ENCODE data around the gene ITGA2B.

Gene ITGA2B

GRCh38 chr17:44381810-44382305, 7.6 kb downstream of the ITGA2B start:
- Histone ChIP-seq H3K4me1 (ENCODE audit: low read length) (peaks cover 4% of the 10 kb centered on the region; the same call in 1 of the 2 replicates), H3K9me3 (ENCODE audit: insufficient read depth, low read length) (no peaks in the 10 kb centered on the region), H3K4me3 (ENCODE audit: low read length) (no peak overlapping the region), H3K27ac (ENCODE audit: low read length) (no peak overlapping the region), H3K4me2 (ENCODE audit: low read length) (no peak overlapping the region), H3K79me2 (ENCODE audit: low read length) (no peaks in the 10 kb centered on the region), H4K20me1 (ENCODE audit: insufficient read depth, low read length) (no peaks in the 10 kb centered on the region), H3K36me3 (replicated peaks; ENCODE audit: low read depth, low read length) (no peaks in the 10 kb centered on the region), H3K27me3 (ENCODE audit: low read depth, low read length) (peaks cover 2% of the 10 kb centered on the region; the same call in 1 of the 2 replicates), H2AFZ (ENCODE audit: low read depth, low read length) (no peak overlapping the region), H3K9ac (ENCODE audit: low read length) (no peak overlapping the region)
- TF ChIP-seq EZH2phosphoT487 (IDR thresholded peaks at IDR 0.05; ENCODE audit: low read depth) = no peak
- no peak for TF ChIP-seq CTCF (IDR thresholded peaks at IDR 0.05; ENCODE audit: low read depth, low read length)

- Histone ChIP-seq H3K4me2 (ENCODE audit: low read length) (no peak overlapping the region), H4K20me1 (ENCODE audit: insufficient read depth, low read length) (no peaks in the 10 kb centered on the region), H3K36me3 (replicated peaks; ENCODE audit: low read depth, low read length) (no peaks in the 10 kb centered on the region), H3K27ac (ENCODE audit: low read length) (no peak overlapping the region), H3K27me3 (ENCODE audit: low read depth, low read length) (peaks cover 2% of the 10 kb centered on the region; the same call in 1 of the 2 replicates), H3K4me3 (ENCODE audit: low read length) (no peak overlapping the region), H3K9ac (ENCODE audit: low read length) (no peak overlapping the region), H3K79me2 (ENCODE audit: low read length) (no peaks in the 10 kb centered on the region), H3K9me3 (ENCODE audit: insufficient read depth, low read length) (no peaks in the 10 kb centered on the region), H2AFZ (ENCODE audit: low read depth, low read length) (no peak overlapping the region), H3K4me1 (ENCODE audit: low read length) (peaks cover 2% of the 10 kb centered on the region; the same call in 1 of the 2 replicates)
- TF ChIP-seq EZH2phosphoT487 (IDR thresholded peaks at IDR 0.05; ENCODE audit: low read depth) (no peak), CTCF (IDR thresholded peaks at IDR 0.05; ENCODE audit: low read depth, low read length) (no peak)
Measured at GRCh38 chr17:44380767-44381166, 8.7 kb downstream of the ITGA2B start.

GRCh38 chr17:44379887-44380286, 9.6 kb downstream of the ITGA2B start:
- Histone ChIP-seq H3K79me2 (ENCODE audit: low read length) (no peaks in the 10 kb centered on the region), H2AFZ (ENCODE audit: low read depth, low read length) (no peak overlapping the region), H3K9ac (ENCODE audit: low read length) (no peak overlapping the region), H3K4me2 (ENCODE audit: low read length) (no peak overlapping the region), H3K4me1 (ENCODE audit: low read length) (no peaks in the 10 kb centered on the region), H3K9me3 (ENCODE audit: insufficient read depth, low read length) (no peaks in the 10 kb centered on the region), H3K36me3 (replicated peaks; ENCODE audit: low read depth, low read length) (no peaks in the 10 kb centered on the region), H3K4me3 (ENCODE audit: low read length) (no peak overlapping the region), H4K20me1 (ENCODE audit: insufficient read depth, low read length) (no peaks in the 10 kb centered on the region), H3K27me3 (ENCODE audit: low read depth, low read length) (no peaks in the 10 kb centered on the region), H3K27ac (ENCODE audit: low read length) (no peak overlapping the region)
- TF ChIP-seq CTCF (IDR thresholded peaks at IDR 0.05; ENCODE audit: low read depth, low read length) = no peak
- TF ChIP-seq EZH2phosphoT487 (IDR thresholded peaks at IDR 0.05; ENCODE audit: low read depth) = no peak

DNA sequence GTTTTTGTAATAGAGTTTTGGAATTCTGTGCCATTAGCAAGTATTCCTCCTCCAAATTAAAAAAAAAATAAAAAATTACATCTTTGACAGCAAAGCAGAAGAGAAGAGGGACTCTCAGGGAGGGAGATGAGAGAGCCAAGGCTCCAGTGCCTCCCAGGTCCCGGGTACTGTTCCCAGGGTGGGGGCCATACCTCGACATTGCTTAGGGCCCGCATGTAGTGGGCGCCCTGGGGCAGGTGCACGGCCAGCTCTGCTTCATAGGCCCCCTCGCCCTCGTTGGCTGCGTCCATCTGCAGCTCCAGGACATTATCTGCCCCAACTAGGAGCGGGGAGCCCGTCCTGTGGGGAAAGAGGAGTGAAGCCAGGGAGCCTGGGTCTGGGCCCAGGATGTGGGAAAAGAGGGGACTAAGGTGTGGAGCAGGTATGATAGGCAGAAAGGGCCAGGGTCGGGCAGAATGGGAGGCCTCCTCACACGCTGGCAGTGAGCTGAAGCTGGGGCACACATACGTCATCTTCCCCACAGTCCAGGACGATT, 11.2 kb downstream of the ITGA2B start:
- Histone ChIP-seq H3K79me2 (ENCODE audit: low read length) (no peaks in the 10 kb centered on the region), H3K9me3 (ENCODE audit: insufficient read depth, low read length) (no peaks in the 10 kb centered on the region), H3K27me3 (ENCODE audit: low read depth, low read length) (no peaks in the 10 kb centered on the region), H2AFZ (ENCODE audit: low read depth, low read length) (no peak overlapping the region), H3K27ac (ENCODE audit: low read length) (no peak overlapping the region), H3K4me3 (ENCODE audit: low read length) (no peak overlapping the region), H3K36me3 (replicated peaks; ENCODE audit: low read depth, low read length) (no peaks in the 10 kb centered on the region), H3K4me2 (ENCODE audit: low read length) (no peak overlapping the region), H4K20me1 (ENCODE audit: insufficient read depth, low read length) (no peaks in the 10 kb centered on the region), H3K9ac (ENCODE audit: low read length) (no peak overlapping the region), H3K4me1 (ENCODE audit: low read length) (no peaks in the 10 kb centered on the region)
- TF ChIP-seq CTCF (IDR thresholded peaks at IDR 0.05; ENCODE audit: low read depth, low read length) (no peak), EZH2phosphoT487 (IDR thresholded peaks at IDR 0.05; ENCODE audit: low read depth) (no peak)

Measured in OCI-LY3 (cell line).